ENCODE data around the gene RHOT2.

DNA sequence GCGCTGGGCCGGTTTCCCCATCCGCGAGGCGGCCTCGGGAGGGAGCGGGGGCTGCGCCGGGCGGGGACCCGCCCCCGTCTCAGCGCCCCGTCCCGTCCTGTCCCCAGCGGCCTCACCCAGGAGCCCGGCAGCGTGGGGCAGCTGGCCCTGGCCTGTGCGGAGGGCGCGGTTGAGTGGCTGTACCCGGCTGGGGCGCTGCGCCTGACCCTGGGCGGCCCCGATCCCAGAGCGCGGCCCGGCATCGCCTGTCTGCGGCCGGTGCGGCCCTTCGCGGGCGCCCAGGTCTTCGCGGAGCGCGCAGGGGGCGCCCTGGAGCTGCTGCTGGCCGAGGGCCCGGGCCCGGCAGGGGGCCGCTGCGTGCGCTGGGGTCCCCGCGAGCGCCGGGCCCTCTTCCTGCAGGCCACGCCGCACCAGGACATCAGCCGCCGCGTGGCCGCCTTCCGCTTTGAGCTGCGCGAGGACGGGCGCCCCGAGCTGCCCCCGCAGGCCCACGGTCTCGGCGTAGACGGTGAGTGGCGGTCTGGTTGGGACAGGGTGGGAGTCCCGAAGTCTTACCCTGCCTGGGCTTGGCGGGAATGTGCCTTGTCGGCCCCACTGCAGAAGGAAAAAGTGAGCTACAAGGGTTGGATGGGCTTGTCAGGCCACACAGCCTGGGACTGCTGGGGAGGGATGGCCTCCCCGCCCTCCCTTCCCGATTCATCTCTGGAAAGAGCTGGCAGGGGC lies 47.7 kb downstream of the RHOT2 start:
- TF ChIP-seq CTCF (IDR thresholded peaks at IDR 0.05; ENCODE audit: control extremely low read depth in 1 of 3, insufficient read depth in 1 of 3, low read depth in 1 of 3, low read length in 3 of 3) (peak in 2 of 3 experiments; percentile 22 to 53; a peak in 3 of 4 replicates), EZH2 (IDR thresholded peaks at IDR 0.05; ENCODE audit: low read depth, low read length, severe bottlenecking) (no peak), SP2 (IDR thresholded peaks at IDR 0.05; ENCODE audit: low read length) (no peak), CEBPB (IDR thresholded peaks at IDR 0.05; ENCODE audit: low read depth, low read length) (no peak), TBP (IDR thresholded peaks at IDR 0.05; ENCODE audit: low read depth, low read length) (no peak), USF2 (IDR thresholded peaks at IDR 0.05; ENCODE audit: low read length) (no peak)

Data from H1 (cell line).